Brain microvascular endothelial cell (primary cell): ENCODE measurements around the gene LRBA.

Source experiments
- DNase-seq: peaks from one replicate; pipeline ENCODE4 v3.0.0-alpha.2; 2020
- H3K27ac ChIP-seq: fragments of 250-450 bp; sonication (Bioruptor Pico); 2 replicates; pipeline ENCODE4 v1.5.1; 2020; ENCODE audit warnings: mild to moderate bottlenecking, moderate library complexity
- H3K27me3 ChIP-seq: fragments of 250-450 bp; sonication (Bioruptor Pico); replicated peaks from 2 replicates; pipeline ENCODE4 v1.5.1; 2020; ENCODE audit warnings: mild to moderate bottlenecking
- H3K36me3 ChIP-seq: fragments of 250-450 bp; sonication (Bioruptor Pico); replicated peaks from 2 replicates; pipeline ENCODE4 v1.5.1; 2020; ENCODE audit warnings: mild to moderate bottlenecking
- H3K4me3 ChIP-seq: 2 replicates; pipeline ENCODE4 v1.5.1; 2011; ENCODE audit warnings: low read depth, mild to moderate bottlenecking, control low read depth, low read length, moderate library complexity
- in situ Hi-C: cut with HindIII; loops from 2 replicates; pipeline ENCODE4 v1.10.0; 2017; ENCODE audit warnings: low sequenced_read_pairs, low pct_ligation_motif_present
- TF ChIP-seq, protein P1 (sequence below): IDR thresholded peaks from 2 replicates; pipeline ENCODE4 v1.5.1; 2011; ENCODE audit warnings: low read depth, mild to moderate bottlenecking, moderate library complexity, low read length, control low read depth, inconsistent platforms; ENCODE audit errors: missing control alignments

The LRBA gene

GRCh38 chr4:150462743-150463142 is 552.3 kb downstream of the LRBA start:
- Histone ChIP-seq H3K27me3 (no peaks in the 10 kb centered on the region), H3K27ac (no peak overlapping the region), H3K4me3 (no peak overlapping the region), H3K36me3 (no peaks in the 10 kb centered on the region)
- in situ Hi-C loops: no loop called here
- no peak for DNase-seq
- TF ChIP-seq, protein P1, sequence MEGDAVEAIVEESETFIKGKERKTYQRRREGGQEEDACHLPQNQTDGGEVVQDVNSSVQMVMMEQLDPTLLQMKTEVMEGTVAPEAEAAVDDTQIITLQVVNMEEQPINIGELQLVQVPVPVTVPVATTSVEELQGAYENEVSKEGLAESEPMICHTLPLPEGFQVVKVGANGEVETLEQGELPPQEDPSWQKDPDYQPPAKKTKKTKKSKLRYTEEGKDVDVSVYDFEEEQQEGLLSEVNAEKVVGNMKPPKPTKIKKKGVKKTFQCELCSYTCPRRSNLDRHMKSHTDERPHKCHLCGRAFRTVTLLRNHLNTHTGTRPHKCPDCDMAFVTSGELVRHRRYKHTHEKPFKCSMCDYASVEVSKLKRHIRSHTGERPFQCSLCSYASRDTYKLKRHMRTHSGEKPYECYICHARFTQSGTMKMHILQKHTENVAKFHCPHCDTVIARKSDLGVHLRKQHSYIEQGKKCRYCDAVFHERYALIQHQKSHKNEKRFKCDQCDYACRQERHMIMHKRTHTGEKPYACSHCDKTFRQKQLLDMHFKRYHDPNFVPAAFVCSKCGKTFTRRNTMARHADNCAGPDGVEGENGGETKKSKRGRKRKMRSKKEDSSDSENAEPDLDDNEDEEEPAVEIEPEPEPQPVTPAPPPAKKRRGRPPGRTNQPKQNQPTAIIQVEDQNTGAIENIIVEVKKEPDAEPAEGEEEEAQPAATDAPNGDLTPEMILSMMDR: no peak

- in situ Hi-C loops: no loop called here
- Histone ChIP-seq H3K4me3 (no peak overlapping the region), H3K27me3 (no peaks in the 10 kb centered on the region), H3K36me3 (no peaks in the 10 kb centered on the region), H3K27ac (no peak overlapping the region)
- TF ChIP-seq, protein P1: no peak
- no peak for DNase-seq
These were observed 553.1 kb downstream of the LRBA start for GRCh38 chr4:150461957-150462356.

- DNase-seq: no peak
- Histone ChIP-seq H3K27ac (no peak overlapping the region), H3K27me3 (no peaks in the 10 kb centered on the region), H3K4me3 (no peak overlapping the region), H3K36me3 (no peaks in the 10 kb centered on the region)
- TF ChIP-seq, protein P1: no peak
- in situ Hi-C loops: no loop called here
These were observed 557.3 kb downstream of the LRBA start for GRCh38 chr4:150457802-150458201.

DNA sequence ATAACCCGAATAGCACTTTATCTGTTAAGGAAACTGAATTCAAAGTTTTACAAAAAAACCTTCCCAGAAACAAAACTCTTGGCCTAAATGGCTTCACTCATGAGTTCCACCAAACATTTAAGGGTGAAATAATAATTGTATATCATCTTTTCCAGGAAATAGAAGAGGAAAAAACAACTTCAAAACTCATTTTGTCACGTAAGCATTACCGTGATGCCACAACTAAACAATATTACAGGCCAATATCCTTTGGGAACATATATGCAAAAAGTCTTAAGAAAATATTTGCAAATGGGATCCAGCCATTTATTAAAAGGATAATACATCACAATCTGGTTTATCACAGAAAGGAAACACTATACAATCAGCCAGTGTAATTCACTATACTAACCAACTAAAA is 563.2 kb downstream of the LRBA start:
- Histone ChIP-seq H3K4me3 (no peak overlapping the region), H3K36me3 (no peaks in the 10 kb centered on the region), H3K27ac (no peak overlapping the region), H3K27me3 (no peaks in the 10 kb centered on the region)
- TF ChIP-seq, protein P1: no peak
- DNase-seq: no peak
- in situ Hi-C loops: no loop called here

- no peak overlapping the region for H3K4me3 ChIP-seq
- no peaks in the 10 kb centered on the region for H3K36me3 ChIP-seq
- in situ Hi-C loops: no loop called here
- H3K27ac ChIP-seq: no peak overlapping the region
- DNase-seq: no peak
- no peaks in the 10 kb centered on the region for H3K27me3 ChIP-seq
- TF ChIP-seq, protein P1: no peak
These were observed 567.7 kb downstream of the LRBA start for GRCh38 chr4:150447356-150447755.

DNA sequence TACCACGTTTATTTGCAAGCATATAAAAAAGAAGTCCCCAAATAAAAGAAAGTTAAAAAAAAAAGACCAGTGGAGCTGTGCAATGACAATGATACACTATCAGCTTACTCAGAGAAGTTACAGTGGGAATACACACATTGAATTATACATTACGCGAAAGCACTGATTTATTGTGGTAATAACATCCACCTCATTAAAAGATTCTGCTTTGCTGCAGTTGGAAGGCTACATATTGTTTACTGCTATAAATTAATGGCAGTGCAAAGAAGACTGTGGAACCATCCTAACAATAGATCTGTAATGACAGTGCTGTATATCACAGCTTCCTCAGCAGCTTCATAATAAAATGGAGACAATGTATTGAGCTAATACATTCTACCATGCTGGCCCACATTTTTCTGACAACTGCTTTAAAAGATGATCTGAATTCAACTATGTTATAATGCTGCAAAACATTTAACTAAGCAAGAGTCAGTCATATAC is 575.6 kb downstream of the LRBA start:
- H3K27ac ChIP-seq: no peak overlapping the region
- no peak overlapping the region for H3K4me3 ChIP-seq
- TF ChIP-seq, protein P1: no peak
- no peaks in the 10 kb centered on the region for H3K36me3 ChIP-seq
- in situ Hi-C loops: no loop called here
- H3K27me3 ChIP-seq: no peaks in the 10 kb centered on the region
- no peak for DNase-seq
